ENCODE measurements around the gene ANKS1A.

The ANKS1A gene

DNA sequence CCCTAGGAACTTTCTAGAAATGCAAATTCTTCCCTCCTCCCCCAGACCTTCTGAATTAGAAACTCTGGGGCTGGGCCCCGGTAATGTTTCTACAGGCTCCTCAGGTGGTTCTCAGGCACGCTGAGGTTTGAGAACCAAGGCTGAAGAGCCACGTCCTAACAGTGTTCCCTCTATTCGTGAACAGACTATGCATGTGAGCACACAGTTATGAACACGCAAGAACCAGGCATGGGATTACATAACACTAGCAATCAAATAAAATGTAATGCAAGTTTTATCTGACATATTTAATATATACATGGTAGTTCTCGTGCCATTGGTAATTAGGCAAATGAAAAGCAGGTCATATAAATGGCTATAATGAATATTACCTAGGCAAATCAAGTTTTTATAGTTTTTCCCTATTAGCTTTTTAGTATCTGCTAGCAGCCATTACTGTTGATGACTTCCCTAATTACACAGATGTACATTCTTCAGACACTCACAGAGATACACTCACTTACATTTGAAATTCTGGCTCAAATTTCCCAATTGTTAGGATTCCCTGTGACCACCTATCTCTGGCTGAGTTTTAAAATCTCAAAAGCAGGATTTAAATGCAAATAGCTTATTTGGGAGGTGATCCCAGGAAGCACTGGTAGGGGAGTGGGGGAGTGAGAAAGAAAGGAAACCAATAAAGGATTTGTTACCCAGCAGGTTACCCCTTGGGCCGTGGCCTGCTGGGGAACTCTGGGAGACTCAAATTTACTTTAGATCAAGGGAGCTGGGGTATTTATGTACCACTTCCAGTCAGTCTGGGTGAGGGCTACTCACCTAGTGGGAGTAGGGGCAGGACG lies 148.0 kb downstream of the ANKS1A start:
- no peak for TF ChIP-seq CTCF (conservative IDR thresholded peaks at IDR 0.05; ENCODE audit: low read depth, low read length)
- no peaks in the 10 kb centered on the region for H3K4me1 ChIP-seq (ENCODE audit: low read depth, poor library complexity, severe bottlenecking)
- no peak overlapping the region for H2AFZ ChIP-seq (ENCODE audit: low read depth)
- no peaks in the 10 kb centered on the region for H3K79me2 ChIP-seq (ENCODE audit: insufficient read depth, low read depth)
- no peak overlapping the region for H3K4me3 ChIP-seq (IDR thresholded peaks at IDR 0.05; ENCODE audit: insufficient read depth, low read depth, low read length)
- no peaks in the 10 kb centered on the region for H3K27me3 ChIP-seq (ENCODE audit: insufficient read depth, low read depth)
- no peaks in the 10 kb centered on the region for H3K36me3 ChIP-seq (ENCODE audit: insufficient read depth)
- H3K4me2 ChIP-seq: no peak overlapping the region
- no peak overlapping the region for H3K9ac ChIP-seq
- H4K20me1 ChIP-seq (ENCODE audit: insufficient read depth): no peaks in the 10 kb centered on the region
- H3K27ac ChIP-seq: no peak overlapping the region

DNA sequence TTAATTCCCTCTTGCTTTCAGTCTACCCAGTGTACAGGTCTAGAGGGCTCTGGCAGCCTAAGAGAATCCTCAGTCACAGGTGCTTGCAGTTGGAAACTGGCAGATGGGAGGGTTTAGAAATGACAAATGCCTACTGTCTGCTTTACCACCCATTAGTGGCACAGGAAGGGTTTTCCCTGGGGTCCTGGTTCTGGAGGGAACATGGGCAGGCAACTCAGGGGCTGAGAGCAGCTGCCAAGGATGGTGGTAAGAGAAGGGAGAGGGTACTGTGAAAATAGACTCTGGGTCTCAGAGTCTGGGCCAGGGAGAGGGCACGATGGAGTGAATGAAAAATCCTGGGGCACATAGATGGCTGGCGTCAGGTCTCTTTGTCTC lies 148.6 kb downstream of the ANKS1A start:
- no peaks in the 10 kb centered on the region for H3K27me3 ChIP-seq (ENCODE audit: insufficient read depth, low read depth)
- H3K9ac ChIP-seq: no peak overlapping the region
- H4K20me1 ChIP-seq (ENCODE audit: insufficient read depth): no peaks in the 10 kb centered on the region
- no peak for TF ChIP-seq CTCF (conservative IDR thresholded peaks at IDR 0.05; ENCODE audit: low read depth, low read length)
- no peak overlapping the region for H3K4me2 ChIP-seq
- H3K79me2 ChIP-seq (ENCODE audit: insufficient read depth, low read depth): no peaks in the 10 kb centered on the region
- H3K36me3 ChIP-seq (ENCODE audit: insufficient read depth): no peaks in the 10 kb centered on the region
- H3K4me1 ChIP-seq (ENCODE audit: low read depth, poor library complexity, severe bottlenecking): no peaks in the 10 kb centered on the region
- no peak overlapping the region for H2AFZ ChIP-seq (ENCODE audit: low read depth)
- no peak overlapping the region for H3K27ac ChIP-seq
- no peak overlapping the region for H3K4me3 ChIP-seq (IDR thresholded peaks at IDR 0.05; ENCODE audit: insufficient read depth, low read depth, low read length)

GRCh38 chr6:35038076-35038475 lies 149.0 kb downstream of the ANKS1A start:
- no peak overlapping the region for H3K4me3 ChIP-seq (IDR thresholded peaks at IDR 0.05; ENCODE audit: insufficient read depth, low read depth, low read length)
- no peaks in the 10 kb centered on the region for H3K27me3 ChIP-seq (ENCODE audit: insufficient read depth, low read depth)
- H3K9ac ChIP-seq: no peak overlapping the region
- no peaks in the 10 kb centered on the region for H3K36me3 ChIP-seq (ENCODE audit: insufficient read depth)
- H4K20me1 ChIP-seq (ENCODE audit: insufficient read depth): no peaks in the 10 kb centered on the region
- no peaks in the 10 kb centered on the region for H3K79me2 ChIP-seq (ENCODE audit: insufficient read depth, low read depth)
- no peaks in the 10 kb centered on the region for H3K4me1 ChIP-seq (ENCODE audit: low read depth, poor library complexity, severe bottlenecking)
- TF ChIP-seq CTCF (conservative IDR thresholded peaks at IDR 0.05; ENCODE audit: low read depth, low read length): no peak
- H3K27ac ChIP-seq: no peak overlapping the region
- H2AFZ ChIP-seq (ENCODE audit: low read depth): no peak overlapping the region
- H3K4me2 ChIP-seq: no peak overlapping the region

DNA sequence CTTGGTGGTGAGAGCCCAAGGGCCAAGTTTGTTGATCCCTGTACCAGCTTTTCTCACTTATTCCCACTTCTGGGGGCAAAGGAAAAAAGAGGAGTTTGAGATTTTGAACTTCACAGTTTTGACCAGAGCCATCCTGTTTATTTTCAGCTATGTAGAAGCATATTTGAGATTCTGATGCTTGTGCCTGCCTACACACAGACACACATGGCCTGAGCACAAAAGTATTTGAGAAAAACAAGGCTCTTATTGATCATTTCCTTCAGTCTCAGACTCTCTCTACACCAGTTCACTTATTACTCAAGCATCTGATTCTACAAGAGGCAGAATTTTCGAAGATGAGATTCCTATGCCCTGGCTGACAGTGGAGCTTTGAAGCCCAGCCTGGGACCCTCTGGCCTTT lies 151.3 kb downstream of the ANKS1A start:
- Histone ChIP-seq H3K27me3 (ENCODE audit: insufficient read depth, low read depth) (no peaks in the 10 kb centered on the region), H3K4me1 (ENCODE audit: low read depth, poor library complexity, severe bottlenecking) (peaks cover 12% of the 10 kb centered on the region), H3K9ac (no peak overlapping the region), H3K4me2 (no peak overlapping the region), H3K4me3 (IDR thresholded peaks at IDR 0.05; ENCODE audit: insufficient read depth, low read depth, low read length) (no peak overlapping the region), H3K27ac (no peak overlapping the region), H2AFZ (ENCODE audit: low read depth) (no peak overlapping the region), H3K79me2 (ENCODE audit: insufficient read depth, low read depth) (no peaks in the 10 kb centered on the region; the same call in 1 of the 2 replicates), H4K20me1 (ENCODE audit: insufficient read depth) (no peaks in the 10 kb centered on the region), H3K36me3 (ENCODE audit: insufficient read depth) (no peaks in the 10 kb centered on the region)
- no peak for TF ChIP-seq CTCF (conservative IDR thresholded peaks at IDR 0.05; ENCODE audit: low read depth, low read length)

All from KMS-11 (cell line).